ENCODE measurements around the gene LEMD3.

The LEMD3 gene

GRCh38 chr12:65170209-65170881, 962 bp downstream of the LEMD3 start:
- DNase-seq = peak; percentile 62

- DNase-seq = no peak
These were observed 1.7 kb downstream of the LEMD3 start for GRCh38 chr12:65171073-65171472.

GRCh38 chr12:65171870-65172269, 2.5 kb downstream of the LEMD3 start:
- DNase-seq = no peak

- DNase-seq = no peak
These were observed 6.0 kb downstream of the LEMD3 start for GRCh38 chr12:65175385-65175784.

GRCh38 chr12:65182012-65182739, 12.8 kb downstream of the LEMD3 start:
- DNase-seq = no peak

GRCh38 chr12:65184176-65184857, 14.9 kb downstream of the LEMD3 start:
- no peak for DNase-seq

- no peak for DNase-seq
These were observed 15.5 kb downstream of the LEMD3 start for GRCh38 chr12:65184858-65185229.

- DNase-seq = no peak
These were observed 18.3 kb downstream of the LEMD3 start for GRCh38 chr12:65187665-65188064.

- DNase-seq = no peak
These were observed 18.9 kb downstream of the LEMD3 start for GRCh38 chr12:65188179-65188701.

GRCh38 chr12:65189028-65189718, 19.8 kb downstream of the LEMD3 start:
- DNase-seq = no peak

GRCh38 chr12:65192963-65193516, 23.7 kb downstream of the LEMD3 start:
- no peak for DNase-seq

GRCh38 chr12:65194949-65195348, 25.6 kb downstream of the LEMD3 start:
- no peak for DNase-seq

- DNase-seq = no peak
These were observed 26.1 kb downstream of the LEMD3 start for GRCh38 chr12:65195387-65196055.

GRCh38 chr12:65196762-65197567, 27.6 kb downstream of the LEMD3 start:
- no peak for DNase-seq

- no peak for DNase-seq
These were observed 30.2 kb downstream of the LEMD3 start for GRCh38 chr12:65199604-65200003.

- DNase-seq = no peak
These were observed 30.8 kb downstream of the LEMD3 start for GRCh38 chr12:65200007-65200665.

- no peak for DNase-seq
These were observed 34.0 kb downstream of the LEMD3 start for GRCh38 chr12:65203376-65203775.

GRCh38 chr12:65204886-65205525, 35.6 kb downstream of the LEMD3 start:
- DNase-seq = no peak

- DNase-seq = no peak
These were observed 36.5 kb downstream of the LEMD3 start for GRCh38 chr12:65205886-65206285.

- no peak for DNase-seq
These were observed 38.7 kb downstream of the LEMD3 start for GRCh38 chr12:65208125-65208524.
